SH-SY5Y (cell line): Measurements from ENCODE around the gene ITGA3.

Experiments used
- GATA2 ChIP-seq: IDR thresholded peaks from 2 replicates; pipeline ENCODE4 v1.6.1; 2011; ENCODE audit warnings: mild to moderate bottlenecking, low read depth, low read length
- GATA3 ChIP-seq: IDR thresholded peaks from 2 replicates; pipeline ENCODE4 v1.6.1; 2011; ENCODE audit warnings: low read depth, mild to moderate bottlenecking, low read length, moderate library complexity

DNA sequence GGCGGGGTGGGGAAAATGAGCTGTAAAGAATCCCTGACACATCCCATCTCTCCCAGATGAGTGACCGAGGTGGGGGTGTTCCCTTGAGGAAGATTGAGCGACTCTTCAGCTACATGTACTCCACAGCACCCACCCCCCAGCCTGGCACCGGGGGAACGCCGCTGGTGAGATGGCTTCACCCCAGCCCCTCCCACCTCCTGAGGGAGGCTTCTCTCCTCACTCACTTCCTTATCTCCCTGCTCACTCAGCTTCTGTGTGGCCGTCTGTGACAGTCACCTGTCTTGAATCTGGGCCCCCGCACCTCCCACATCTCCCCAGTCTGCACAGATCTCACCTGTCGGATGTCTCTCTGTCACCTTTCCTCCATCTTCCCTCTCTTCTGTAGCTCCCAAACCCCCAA lies 52.6 kb downstream of the ITGA3 start:
- TF ChIP-seq GATA3 (no peak), GATA2 (no peak)
